ENCODE measurements around the gene SIKE1.
"Not testable (repeated sequence)": the region's sequence is repeated elsewhere in the genome, so short reads cannot be mapped to it uniquely, and the experiment has no call there.

SIKE1 gene

DNA sequence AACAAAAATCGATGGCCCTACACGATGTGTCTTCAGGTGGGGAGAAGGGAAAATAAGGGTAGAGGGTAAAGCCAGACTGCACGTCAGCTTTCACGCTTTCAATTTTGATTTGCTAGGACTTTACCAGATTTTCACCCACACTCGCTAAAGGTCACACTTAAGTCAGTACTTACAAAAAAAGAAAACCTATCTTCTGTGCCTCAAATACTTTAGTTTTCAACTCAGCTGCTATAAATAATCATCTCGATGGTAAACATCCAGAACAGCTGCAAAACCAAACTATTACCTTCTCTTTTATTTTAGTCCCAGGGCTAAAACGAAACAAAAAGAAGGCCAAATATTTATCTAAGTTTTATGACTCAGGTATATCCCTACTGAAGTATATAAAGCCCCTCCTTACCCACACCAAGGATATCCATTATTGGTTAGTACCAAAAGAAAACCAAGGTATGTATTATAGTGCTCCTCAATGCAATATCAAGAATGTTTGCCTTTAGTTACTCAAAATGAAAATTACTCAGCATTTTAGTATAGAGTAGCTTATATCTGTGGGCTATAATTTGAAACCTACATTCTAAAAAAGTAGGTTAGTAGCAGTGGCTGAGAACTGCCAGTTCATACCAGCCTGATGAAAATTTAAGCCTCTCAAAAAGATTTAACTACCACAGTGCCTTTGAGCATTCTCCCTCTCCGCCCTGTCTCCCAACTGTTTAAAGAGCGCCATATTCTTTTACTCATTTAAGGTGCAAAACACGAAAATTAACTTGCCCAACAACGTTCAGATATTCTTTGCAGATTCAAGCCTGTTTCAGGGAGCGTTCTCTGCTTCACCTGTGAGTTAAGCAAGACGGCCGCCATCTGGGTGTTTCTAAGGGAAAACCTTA, 24.2 kb downstream of the SIKE1 start:
- Histone ChIP-seq H3K27ac (ENCODE audit: low read depth, low read length) (peak overlapping the region; percentile 97), H3K27me3 (ENCODE audit: control insufficient read depth in 1 of 2, insufficient read depth in 2 of 2, low read length in 2 of 2) (no peaks in the 10 kb centered on the region), H3K9me3 (ENCODE audit: control insufficient read depth in 1 of 2, low read length in 2 of 2) (no peaks in the 10 kb centered on the region), H3K9ac (ENCODE audit: low read depth in 1 of 2, low read length in 2 of 2) (peak overlapping the region; percentile 99 to 100), H3K4me1 (ENCODE audit: control insufficient read depth in 1 of 2, insufficient read depth in 2 of 2, low read length in 2 of 2) (peaks cover 43 to 53% of the 10 kb centered on the region in 2 donors), H3K4me3 (ENCODE audit: low read depth in 1 of 2, low read length in 2 of 2) (peak overlapping the region; percentile 93 to 100), H3K36me3 (ENCODE audit: control insufficient read depth in 1 of 2, insufficient read depth in 2 of 2, low read length in 2 of 2) (no peaks in the 10 kb centered on the region)

DNA sequence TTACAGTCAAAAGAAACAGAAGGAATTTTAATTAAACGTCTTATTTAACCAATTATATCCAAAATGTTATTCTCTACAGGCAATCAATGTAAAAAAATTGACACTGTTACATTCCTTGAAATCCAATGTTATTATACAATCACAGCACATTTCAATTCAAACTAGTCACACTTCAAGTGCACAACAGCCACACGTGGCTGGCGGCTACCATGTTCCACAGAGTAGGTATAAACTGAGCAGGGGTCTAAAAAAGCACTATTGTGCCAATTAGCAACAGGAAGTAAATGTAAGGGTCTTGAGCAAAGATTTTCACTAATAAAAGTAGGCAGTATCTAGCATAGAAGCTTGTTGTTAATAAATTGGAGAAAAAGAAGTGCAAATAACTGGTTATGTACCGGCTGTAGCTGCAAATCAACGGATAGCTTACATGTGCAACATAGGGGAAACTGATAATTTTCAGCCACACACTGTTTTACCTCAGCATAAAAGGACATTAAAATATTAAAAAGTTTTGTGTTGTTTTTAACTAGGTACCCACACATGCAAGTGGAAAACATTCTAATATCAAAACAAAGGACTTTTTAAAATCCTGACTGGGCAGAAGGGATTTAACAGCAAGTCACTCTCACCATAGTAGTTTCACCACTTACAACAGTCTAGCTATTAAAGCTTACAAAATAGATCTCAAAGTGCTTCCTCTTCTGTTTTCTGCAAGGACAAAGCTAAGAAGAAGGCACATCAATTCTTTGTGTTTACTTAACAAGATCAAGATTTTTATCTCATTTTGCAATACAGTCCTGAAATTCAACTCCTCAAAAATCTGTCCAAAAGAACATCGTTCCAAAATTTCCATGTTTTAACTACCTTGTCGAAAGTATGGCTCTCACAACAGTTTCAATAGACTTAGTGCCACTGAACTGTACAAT, 25.2 kb downstream of the SIKE1 start:
- Histone ChIP-seq H3K27ac (ENCODE audit: low read depth, low read length) (no peak overlapping the region), H3K9ac (ENCODE audit: low read depth in 1 of 2, low read length in 2 of 2) (peak overlapping the region; percentile 44 to 99), H3K27me3 (ENCODE audit: control insufficient read depth in 1 of 2, insufficient read depth in 2 of 2, low read length in 2 of 2) (no peaks in the 10 kb centered on the region), H3K9me3 (ENCODE audit: control insufficient read depth in 1 of 2, low read length in 2 of 2) (no peaks in the 10 kb centered on the region), H3K4me1 (ENCODE audit: control insufficient read depth in 1 of 2, insufficient read depth in 2 of 2, low read length in 2 of 2) (peaks cover 50 to 61% of the 10 kb centered on the region in 2 donors), H3K4me3 (ENCODE audit: low read depth in 1 of 2, low read length in 2 of 2) (peak overlapping the region; percentile 93 to 100), H3K36me3 (ENCODE audit: control insufficient read depth in 1 of 2, insufficient read depth in 2 of 2, low read length in 2 of 2) (no peaks in the 10 kb centered on the region)

DNA sequence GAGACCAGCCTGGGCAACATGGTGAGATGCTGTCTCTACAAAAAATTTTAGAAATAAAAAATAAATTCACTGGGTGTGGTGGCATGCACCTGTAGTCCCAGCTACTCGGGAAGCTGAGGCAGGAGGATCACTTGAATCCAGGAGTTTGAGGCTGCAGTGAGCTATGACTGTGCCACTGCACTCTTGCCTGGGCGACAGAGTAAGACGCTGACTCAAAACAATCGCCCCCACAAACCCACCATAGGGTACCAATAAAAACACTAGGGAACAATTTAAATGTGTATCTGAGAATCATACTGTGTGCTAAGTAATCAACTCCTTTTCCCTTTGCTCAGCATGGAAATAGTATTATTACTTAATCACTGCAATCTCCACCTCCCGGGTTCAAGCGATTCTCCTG, 26.8 kb downstream of the SIKE1 start:
- not testable (repeated sequence) for H3K27me3 ChIP-seq (ENCODE audit: control insufficient read depth in 1 of 2, insufficient read depth in 2 of 2, low read length in 2 of 2); H3K9ac ChIP-seq (ENCODE audit: low read depth in 1 of 2, low read length in 2 of 2); H3K27ac ChIP-seq (ENCODE audit: low read depth, low read length); H3K4me3 ChIP-seq (ENCODE audit: low read depth in 1 of 2, low read length in 2 of 2); H3K9me3 ChIP-seq (ENCODE audit: control insufficient read depth in 1 of 2, low read length in 2 of 2)
- Histone ChIP-seq H3K36me3 (ENCODE audit: control insufficient read depth in 1 of 2, insufficient read depth in 2 of 2, low read length in 2 of 2) (peaks cover 10 to 13% of the 10 kb centered on the region in 2 donors), H3K4me1 (ENCODE audit: control insufficient read depth in 1 of 2, insufficient read depth in 2 of 2, low read length in 2 of 2) (peaks cover 53 to 67% of the 10 kb centered on the region in 2 donors)

DNA sequence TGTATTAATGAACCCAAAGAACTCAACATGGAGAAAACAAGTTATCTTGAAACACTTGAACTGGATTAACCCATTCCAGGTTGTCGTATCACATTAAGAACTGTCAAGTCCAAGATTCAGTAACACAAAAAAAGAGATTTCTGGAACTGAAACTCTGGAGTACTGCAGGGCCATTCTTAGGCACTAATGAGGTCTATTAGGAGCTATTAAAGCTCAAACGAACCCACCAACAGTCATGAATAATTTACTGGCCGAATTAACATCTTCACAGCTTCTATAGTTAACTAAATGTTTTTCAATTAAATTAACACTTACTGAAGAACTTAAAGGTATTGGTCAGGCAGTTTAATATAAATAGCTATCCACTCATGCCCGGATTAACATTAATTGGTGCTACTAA, 27.3 kb downstream of the SIKE1 start:
- Histone ChIP-seq H3K27ac (ENCODE audit: low read depth, low read length) (no peak overlapping the region), H3K36me3 (ENCODE audit: control insufficient read depth in 1 of 2, insufficient read depth in 2 of 2, low read length in 2 of 2) (peaks cover 15 to 19% of the 10 kb centered on the region in 2 donors), H3K9ac (ENCODE audit: low read depth in 1 of 2, low read length in 2 of 2) (no peak overlapping the region), H3K27me3 (ENCODE audit: control insufficient read depth in 1 of 2, insufficient read depth in 2 of 2, low read length in 2 of 2) (no peaks in the 10 kb centered on the region), H3K9me3 (ENCODE audit: control insufficient read depth in 1 of 2, low read length in 2 of 2) (no peaks in the 10 kb centered on the region), H3K4me1 (ENCODE audit: control insufficient read depth in 1 of 2, insufficient read depth in 2 of 2, low read length in 2 of 2) (peaks cover 53 to 61% of the 10 kb centered on the region in 2 donors), H3K4me3 (ENCODE audit: low read depth in 1 of 2, low read length in 2 of 2) (no peak overlapping the region)

DNA sequence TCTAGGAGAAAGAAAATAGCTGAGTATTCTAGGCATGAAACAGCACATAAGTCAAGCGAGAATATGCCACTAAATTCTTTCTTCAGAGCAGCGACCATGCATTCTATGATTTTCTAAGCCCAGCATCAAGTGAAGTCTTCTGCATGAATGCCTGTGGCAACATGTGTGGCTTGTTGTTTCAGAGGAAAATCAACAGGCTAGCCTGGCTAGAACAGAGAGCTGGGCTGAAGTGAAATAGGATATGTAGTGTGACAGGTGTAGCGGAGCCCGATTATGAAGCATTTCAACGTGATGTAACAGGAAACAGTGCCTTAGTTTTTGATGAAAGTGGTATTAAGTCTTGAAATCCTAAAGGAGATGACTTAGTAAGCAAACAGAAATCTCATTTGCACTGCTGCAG, 29.7 kb downstream of the SIKE1 start:
- no peak overlapping the region for H3K9ac ChIP-seq (ENCODE audit: low read depth in 1 of 2, low read length in 2 of 2)
- no peaks in the 10 kb centered on the region for H3K9me3 ChIP-seq (ENCODE audit: control insufficient read depth in 1 of 2, low read length in 2 of 2)
- no peaks in the 10 kb centered on the region for H3K27me3 ChIP-seq (ENCODE audit: control insufficient read depth in 1 of 2, insufficient read depth in 2 of 2, low read length in 2 of 2)
- no peak overlapping the region for H3K27ac ChIP-seq (ENCODE audit: low read depth, low read length)
- H3K4me3 ChIP-seq (ENCODE audit: low read depth in 1 of 2, low read length in 2 of 2), result no peak overlapping the region
- H3K36me3 ChIP-seq (ENCODE audit: control insufficient read depth in 1 of 2, insufficient read depth in 2 of 2, low read length in 2 of 2), result peaks cover 15 to 34% of the 10 kb centered on the region in 2 donors
- H3K4me1 ChIP-seq (ENCODE audit: control insufficient read depth in 1 of 2, insufficient read depth in 2 of 2, low read length in 2 of 2), result peaks cover 41 to 67% of the 10 kb centered on the region in 2 donors

DNA sequence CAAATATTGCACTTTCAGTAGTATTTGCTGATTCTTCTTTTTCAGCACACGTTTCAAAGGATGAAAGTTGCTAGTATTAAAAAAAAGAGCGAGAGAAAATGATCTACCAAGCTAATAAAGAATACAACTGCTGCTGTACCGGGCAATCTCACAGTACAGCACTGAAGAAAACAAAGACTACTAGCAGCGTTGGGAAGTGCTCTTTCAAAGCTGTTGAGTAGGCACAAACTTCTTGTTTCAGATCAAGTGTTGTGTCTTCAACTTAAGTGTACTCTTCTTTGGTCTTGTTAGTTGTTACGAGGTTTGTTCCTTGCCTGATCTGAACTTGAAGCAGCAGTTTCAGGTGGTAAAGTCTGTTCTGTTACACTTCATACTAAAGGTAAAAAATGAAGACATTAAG, 30.6 kb downstream of the SIKE1 start:
- Histone ChIP-seq H3K4me3 (ENCODE audit: low read depth in 1 of 2, low read length in 2 of 2) (no peak overlapping the region), H3K4me1 (ENCODE audit: control insufficient read depth in 1 of 2, insufficient read depth in 2 of 2, low read length in 2 of 2) (peaks cover 32 to 57% of the 10 kb centered on the region in 2 donors), H3K27me3 (ENCODE audit: control insufficient read depth in 1 of 2, insufficient read depth in 2 of 2, low read length in 2 of 2) (no peaks in the 10 kb centered on the region), H3K36me3 (ENCODE audit: control insufficient read depth in 1 of 2, insufficient read depth in 2 of 2, low read length in 2 of 2) (peaks cover 19 to 35% of the 10 kb centered on the region in 2 donors), H3K9me3 (ENCODE audit: control insufficient read depth in 1 of 2, low read length in 2 of 2) (no peaks in the 10 kb centered on the region), H3K27ac (ENCODE audit: low read depth, low read length) (no peak overlapping the region), H3K9ac (ENCODE audit: low read depth in 1 of 2, low read length in 2 of 2) (no peak overlapping the region)

DNA sequence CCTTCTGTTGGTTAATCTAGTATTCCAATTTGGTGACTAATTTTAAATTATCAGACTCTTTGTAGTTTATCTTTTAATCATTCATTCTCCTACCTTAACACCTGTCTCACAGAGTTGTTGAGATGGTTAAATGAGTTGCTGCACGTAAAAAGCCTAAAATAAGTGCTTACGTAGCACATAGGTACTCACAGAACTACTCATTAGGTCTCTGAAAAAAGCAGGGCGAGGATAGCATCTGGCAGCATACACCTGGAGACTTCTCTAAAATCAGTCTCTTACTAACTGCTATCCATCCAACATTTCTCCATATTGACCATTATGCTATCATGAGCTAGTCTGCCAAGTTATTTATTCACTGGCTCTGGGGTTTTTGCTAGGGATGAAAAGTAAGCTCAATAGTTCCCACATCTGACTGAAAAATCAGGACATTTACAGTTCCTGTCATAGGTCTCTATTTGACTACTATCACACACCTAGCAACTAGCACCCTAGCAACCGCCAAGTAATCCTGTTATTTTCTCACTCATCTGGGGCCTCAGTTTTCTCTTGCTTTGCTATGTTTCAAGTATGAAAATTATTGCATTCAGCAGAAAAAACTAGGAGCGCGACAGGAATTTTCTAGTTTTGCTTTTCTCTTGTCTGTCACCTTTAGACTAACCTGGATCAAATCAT, 33.9 kb downstream of the SIKE1 start:
- no peaks in the 10 kb centered on the region for H3K9me3 ChIP-seq (ENCODE audit: control insufficient read depth in 1 of 2, low read length in 2 of 2)
- no peak overlapping the region for H3K27ac ChIP-seq (ENCODE audit: low read depth, low read length)
- no peak overlapping the region for H3K4me3 ChIP-seq (ENCODE audit: low read depth in 1 of 2, low read length in 2 of 2)
- peaks cover 22 to 48% of the 10 kb centered on the region in 2 donors for H3K36me3 ChIP-seq (ENCODE audit: control insufficient read depth in 1 of 2, insufficient read depth in 2 of 2, low read length in 2 of 2)
- H3K9ac ChIP-seq (ENCODE audit: low read depth in 1 of 2, low read length in 2 of 2), result no peak overlapping the region
- H3K27me3 ChIP-seq (ENCODE audit: control insufficient read depth in 1 of 2, insufficient read depth in 2 of 2, low read length in 2 of 2), result no peaks in the 10 kb centered on the region
- H3K4me1 ChIP-seq (ENCODE audit: control insufficient read depth in 1 of 2, insufficient read depth in 2 of 2, low read length in 2 of 2), result peaks cover 10 to 26% of the 10 kb centered on the region in 2 donors

DNA sequence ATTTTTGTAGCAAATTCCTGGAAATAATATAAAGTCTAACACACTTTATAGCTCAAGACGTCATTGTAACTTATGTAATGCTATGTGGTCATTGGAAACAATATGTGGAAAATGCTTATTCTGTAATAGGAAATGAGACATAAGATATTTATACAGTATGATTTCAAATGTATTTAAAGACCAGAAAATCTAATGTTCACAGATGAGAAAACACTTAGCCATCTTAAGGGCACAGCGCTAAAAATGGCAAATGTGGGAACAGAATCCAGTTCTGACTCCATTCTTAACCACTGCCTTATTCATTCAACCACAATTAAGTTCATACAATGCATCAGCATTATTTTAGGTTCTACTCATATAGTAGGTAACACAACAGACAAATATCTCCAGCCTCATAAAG, 35.2 kb downstream of the SIKE1 start:
- Histone ChIP-seq H3K4me1 (ENCODE audit: control insufficient read depth in 1 of 2, insufficient read depth in 2 of 2, low read length in 2 of 2) (peaks cover 4 to 15% of the 10 kb centered on the region in 2 donors), H3K9ac (ENCODE audit: low read depth in 1 of 2, low read length in 2 of 2) (no peak overlapping the region), H3K27ac (ENCODE audit: low read depth, low read length) (no peak overlapping the region), H3K36me3 (ENCODE audit: control insufficient read depth in 1 of 2, insufficient read depth in 2 of 2, low read length in 2 of 2) (peaks cover 26 to 55% of the 10 kb centered on the region in 2 donors), H3K9me3 (ENCODE audit: control insufficient read depth in 1 of 2, low read length in 2 of 2) (no peaks in the 10 kb centered on the region), H3K27me3 (ENCODE audit: control insufficient read depth in 1 of 2, insufficient read depth in 2 of 2, low read length in 2 of 2) (no peaks in the 10 kb centered on the region), H3K4me3 (ENCODE audit: low read depth in 1 of 2, low read length in 2 of 2) (no peak overlapping the region)

DNA sequence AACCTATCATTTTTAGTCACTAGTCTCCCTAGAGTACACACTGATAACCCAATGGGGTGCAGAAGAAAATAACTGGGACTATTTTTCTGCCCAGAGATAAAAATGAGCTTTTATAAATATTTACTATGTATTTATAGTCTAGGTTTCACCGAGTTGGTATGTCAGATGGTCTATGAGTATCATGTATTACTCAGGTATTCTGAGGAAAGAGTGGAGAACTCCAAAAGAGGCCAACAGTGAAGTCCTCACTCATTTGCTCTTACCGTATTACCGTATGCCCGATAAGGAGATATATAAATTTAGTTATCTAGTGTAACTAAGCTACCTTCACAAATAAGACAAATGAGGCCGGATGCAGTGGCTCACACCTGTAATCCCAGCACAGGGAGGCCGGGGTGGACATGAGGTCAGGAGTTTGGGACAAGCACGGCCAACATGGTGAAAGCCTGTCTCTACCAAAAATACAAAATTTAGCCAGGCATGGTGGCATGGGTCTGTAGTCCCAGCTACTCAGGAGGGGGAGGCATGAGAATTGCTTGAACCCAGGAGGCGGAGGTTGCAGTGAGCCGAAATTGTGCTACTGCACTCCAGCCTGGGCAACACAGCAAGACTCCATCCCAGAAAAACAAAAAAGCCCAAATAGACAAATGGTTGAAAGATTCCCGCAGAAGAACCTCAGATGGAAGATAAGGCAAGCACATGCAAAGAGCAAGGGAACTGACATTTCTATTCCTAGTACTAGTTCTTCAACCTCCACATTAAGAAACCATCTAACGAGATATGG, 38.3 kb downstream of the SIKE1 start:
- no peaks in the 10 kb centered on the region for H3K27me3 ChIP-seq (ENCODE audit: control insufficient read depth in 1 of 2, insufficient read depth in 2 of 2, low read length in 2 of 2)
- no peak overlapping the region for H3K27ac ChIP-seq (ENCODE audit: low read depth, low read length)
- H3K36me3 ChIP-seq (ENCODE audit: control insufficient read depth in 1 of 2, insufficient read depth in 2 of 2, low read length in 2 of 2), result peaks cover 18 to 49% of the 10 kb centered on the region in 2 donors
- H3K4me3 ChIP-seq (ENCODE audit: low read depth in 1 of 2, low read length in 2 of 2), result no peak overlapping the region
- peaks cover 6 to 20% of the 10 kb centered on the region in 2 donors for H3K4me1 ChIP-seq (ENCODE audit: control insufficient read depth in 1 of 2, insufficient read depth in 2 of 2, low read length in 2 of 2)
- H3K9me3 ChIP-seq (ENCODE audit: control insufficient read depth in 1 of 2, low read length in 2 of 2), result no peaks in the 10 kb centered on the region
- no peak overlapping the region for H3K9ac ChIP-seq (ENCODE audit: low read depth in 1 of 2, low read length in 2 of 2)

All from duodenal mucosa (tissue), 2 donors.